Measurements from ENCODE around the gene TTLL4.

The TTLL4 gene

GRCh38 chr2:218785103-218785502 lies 74.5 kb downstream of the TTLL4 start:
- DNase-seq (ENCODE audit: low read depth, low spot score): no peak

GRCh38 chr2:218786133-218786532 lies 75.5 kb downstream of the TTLL4 start:
- no peak for DNase-seq (ENCODE audit: low read depth, low spot score)

GRCh38 chr2:218788529-218789255 lies 78.1 kb downstream of the TTLL4 start:
- DNase-seq (ENCODE audit: low read depth, low spot score): no peak

GRCh38 chr2:218792433-218792832 lies 81.8 kb downstream of the TTLL4 start:
- no peak for DNase-seq (ENCODE audit: low read depth, low spot score)

- no peak for DNase-seq (ENCODE audit: low read depth, low spot score)
Observed at GRCh38 chr2:218796691-218797090, 86.1 kb downstream of the TTLL4 start.

- no peak for DNase-seq (ENCODE audit: low read depth, low spot score)
Observed at GRCh38 chr2:218798767-218799504, 88.3 kb downstream of the TTLL4 start.

- DNase-seq (ENCODE audit: low read depth, low spot score): no peak
Observed at GRCh38 chr2:218799990-218800389, 89.4 kb downstream of the TTLL4 start.

GRCh38 chr2:218802386-218802994 lies 91.9 kb downstream of the TTLL4 start:
- no peak for DNase-seq (ENCODE audit: low read depth, low spot score)

- DNase-seq (ENCODE audit: low read depth, low spot score): no peak
Observed at GRCh38 chr2:218804817-218805216, 94.2 kb downstream of the TTLL4 start.
